Astrocyte (in vitro differentiated cells and primary cell): Measurements from ENCODE around the gene BPIFB1. TPM values are rescaled to one million over a fixed set of nuclear protein-coding genes. Genes with fewer than 3 reads are reported as not detected.

ENCODE experiments used
- DNase-seq: peaks from one replicate; pipeline ENCODE4 v3.0.0-alpha.2; 2010; ENCODE audit warnings: low read depth
- FAIRE-seq: peaks from 2 replicates; lab custom pipeline; 2011; peaks lifted over from hg19 to GRCh38; lab: Jason Lieb, UNC
- H2AFZ ChIP-seq: 2 replicates; pipeline ENCODE4 v1.6.0; 2012; ENCODE audit warnings: low read depth, low read length, inconsistent platforms
- H3K27ac ChIP-seq: 2 replicates; pipeline ENCODE4 v1.5.1; 2011; ENCODE audit warnings: low read depth, low read length, inconsistent platforms
- H3K27me3 ChIP-seq: 2 replicates; pipeline ENCODE4 v1.6.0; 2011; ENCODE audit warnings: low read length, inconsistent platforms; ENCODE audit not compliant: insufficient read depth
- H3K36me3 ChIP-seq: 2 replicates; pipeline ENCODE4 v1.5.1; 2011; ENCODE audit warnings: low read length, inconsistent platforms; ENCODE audit not compliant: insufficient read depth
- H3K4me1 ChIP-seq: 2 replicates; pipeline ENCODE4 v1.5.1; 2011; ENCODE audit warnings: low read length, inconsistent platforms; ENCODE audit not compliant: insufficient read depth
- H3K4me2 ChIP-seq: 2 replicates; pipeline ENCODE4 v1.6.0; 2012; ENCODE audit warnings: low read length, inconsistent platforms
- H3K4me3 ChIP-seq: 2 replicates; pipeline ENCODE4 v1.5.1; 2011; ENCODE audit warnings: low read depth, mild to moderate bottlenecking, low read length, inconsistent platforms; ENCODE audit not compliant: insufficient read depth
- H3K79me2 ChIP-seq: 2 replicates; pipeline ENCODE4 v1.6.0; 2012; ENCODE audit warnings: mild to moderate bottlenecking, low read length, inconsistent platforms; ENCODE audit not compliant: insufficient read depth
- H3K9ac ChIP-seq: 2 replicates; pipeline ENCODE4 v1.6.0; 2012; ENCODE audit warnings: mild to moderate bottlenecking, low read length, inconsistent platforms
- H3K9me3 ChIP-seq: 2 replicates; pipeline ENCODE4 v1.5.1; 2012; ENCODE audit warnings: low read depth, mild to moderate bottlenecking, low read length, inconsistent platforms; ENCODE audit not compliant: insufficient read depth
- H4K20me1 ChIP-seq: 2 replicates; pipeline ENCODE4 v1.6.0; 2012; ENCODE audit warnings: low read length, inconsistent platforms; ENCODE audit not compliant: insufficient read depth
- H3K27ac Mint-ChIP-seq: one replicate; pipeline ENCODE4 v1.8.0; 2021; ENCODE audit warnings: mild to moderate bottlenecking, mixed read lengths; ENCODE audit not compliant: unreplicated experiment
- H3K27me3 Mint-ChIP-seq: one replicate; pipeline ENCODE4 v1.8.0; 2021; ENCODE audit warnings: low read depth, mixed read lengths; ENCODE audit not compliant: unreplicated experiment
- H3K36me3 Mint-ChIP-seq: one replicate; pipeline ENCODE4 v1.8.0; 2021; ENCODE audit warnings: low read depth, mixed read lengths; ENCODE audit not compliant: unreplicated experiment
- H3K4me1 Mint-ChIP-seq: one replicate; pipeline ENCODE4 v1.8.0; 2021; ENCODE audit warnings: low read depth, mixed read lengths; ENCODE audit not compliant: unreplicated experiment
- H3K4me3 Mint-ChIP-seq: one replicate; pipeline ENCODE4 v1.8.0; 2021; ENCODE audit warnings: mild to moderate bottlenecking, moderate library complexity, mixed read lengths; ENCODE audit not compliant: unreplicated experiment
- H3K9me3 Mint-ChIP-seq: one replicate; pipeline ENCODE4 v1.8.0; 2021; ENCODE audit warnings: mild to moderate bottlenecking, mixed read lengths; ENCODE audit not compliant: unreplicated experiment
- EZH2 ChIP-seq: IDR thresholded peaks from 2 replicates; pipeline ENCODE4 v1.6.1; 2012; ENCODE audit warnings: mild to moderate bottlenecking, low read length, inconsistent platforms; ENCODE audit not compliant: insufficient read depth
- total RNA-seq: library from RNA; stranded (reverse); gene quantifications from 2 replicates; pipeline ENCODE4 v1.2.1, GENCODE V29; 2021
- TF ChIP-seq, protein P1 (sequence below): IDR thresholded peaks from 2 replicates; pipeline ENCODE4 v1.5.1; 2011; ENCODE audit warnings: low read depth, mild to moderate bottlenecking, inconsistent platforms, low read length, moderate library complexity; ENCODE audit not compliant: insufficient read depth

BPIFB1 gene
- total RNA-seq, 1 donor from 2014 or later = not detected

DNA sequence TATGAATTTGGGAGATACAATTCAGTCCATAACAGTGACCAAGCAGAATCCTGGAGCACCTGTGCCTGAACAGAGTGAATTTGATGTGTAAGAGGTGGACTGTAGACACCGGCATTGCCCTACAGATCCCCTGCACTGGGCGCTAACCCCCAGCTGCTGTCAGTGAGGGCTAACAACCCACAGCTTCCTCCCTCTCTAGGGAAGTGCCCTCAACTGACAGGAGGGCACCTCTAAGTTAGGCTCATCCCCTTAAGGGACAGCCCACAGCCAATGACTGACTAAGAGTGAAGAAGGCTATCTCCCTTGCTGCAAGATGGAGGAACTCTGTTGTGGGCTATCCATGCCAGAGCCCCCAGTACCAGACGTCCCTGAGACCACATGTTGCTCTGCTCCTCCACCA lies 15.3 kb upstream of the BPIFB1 start:
- H3K27ac Mint-ChIP-seq = no peak overlapping the region
- Histone ChIP-seq H3K4me2 (no peak overlapping the region), H3K4me1 (no peaks in the 10 kb centered on the region), H3K79me2 (no peaks in the 10 kb centered on the region), H3K9me3 (no peaks in the 10 kb centered on the region), H3K27ac (no peak overlapping the region), H3K9ac (no peak overlapping the region), H4K20me1 (no peaks in the 10 kb centered on the region), H3K36me3 (no peaks in the 10 kb centered on the region), H2AFZ (no peak overlapping the region), H3K27me3 (no peaks in the 10 kb centered on the region), H3K4me3 (no peak overlapping the region)
- TF ChIP-seq, protein P1, sequence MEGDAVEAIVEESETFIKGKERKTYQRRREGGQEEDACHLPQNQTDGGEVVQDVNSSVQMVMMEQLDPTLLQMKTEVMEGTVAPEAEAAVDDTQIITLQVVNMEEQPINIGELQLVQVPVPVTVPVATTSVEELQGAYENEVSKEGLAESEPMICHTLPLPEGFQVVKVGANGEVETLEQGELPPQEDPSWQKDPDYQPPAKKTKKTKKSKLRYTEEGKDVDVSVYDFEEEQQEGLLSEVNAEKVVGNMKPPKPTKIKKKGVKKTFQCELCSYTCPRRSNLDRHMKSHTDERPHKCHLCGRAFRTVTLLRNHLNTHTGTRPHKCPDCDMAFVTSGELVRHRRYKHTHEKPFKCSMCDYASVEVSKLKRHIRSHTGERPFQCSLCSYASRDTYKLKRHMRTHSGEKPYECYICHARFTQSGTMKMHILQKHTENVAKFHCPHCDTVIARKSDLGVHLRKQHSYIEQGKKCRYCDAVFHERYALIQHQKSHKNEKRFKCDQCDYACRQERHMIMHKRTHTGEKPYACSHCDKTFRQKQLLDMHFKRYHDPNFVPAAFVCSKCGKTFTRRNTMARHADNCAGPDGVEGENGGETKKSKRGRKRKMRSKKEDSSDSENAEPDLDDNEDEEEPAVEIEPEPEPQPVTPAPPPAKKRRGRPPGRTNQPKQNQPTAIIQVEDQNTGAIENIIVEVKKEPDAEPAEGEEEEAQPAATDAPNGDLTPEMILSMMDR = no peak
- no peak for TF ChIP-seq EZH2
- FAIRE-seq (no peak), DNase-seq (no peak)
- no peaks in the 10 kb centered on the region for H3K4me1 Mint-ChIP-seq
- H3K9me3 Mint-ChIP-seq = no peaks in the 10 kb centered on the region
- H3K36me3 Mint-ChIP-seq = no peaks in the 10 kb centered on the region
- no peak overlapping the region for H3K4me3 Mint-ChIP-seq
- peaks cover 54% of the 10 kb centered on the region for H3K27me3 Mint-ChIP-seq

DNA sequence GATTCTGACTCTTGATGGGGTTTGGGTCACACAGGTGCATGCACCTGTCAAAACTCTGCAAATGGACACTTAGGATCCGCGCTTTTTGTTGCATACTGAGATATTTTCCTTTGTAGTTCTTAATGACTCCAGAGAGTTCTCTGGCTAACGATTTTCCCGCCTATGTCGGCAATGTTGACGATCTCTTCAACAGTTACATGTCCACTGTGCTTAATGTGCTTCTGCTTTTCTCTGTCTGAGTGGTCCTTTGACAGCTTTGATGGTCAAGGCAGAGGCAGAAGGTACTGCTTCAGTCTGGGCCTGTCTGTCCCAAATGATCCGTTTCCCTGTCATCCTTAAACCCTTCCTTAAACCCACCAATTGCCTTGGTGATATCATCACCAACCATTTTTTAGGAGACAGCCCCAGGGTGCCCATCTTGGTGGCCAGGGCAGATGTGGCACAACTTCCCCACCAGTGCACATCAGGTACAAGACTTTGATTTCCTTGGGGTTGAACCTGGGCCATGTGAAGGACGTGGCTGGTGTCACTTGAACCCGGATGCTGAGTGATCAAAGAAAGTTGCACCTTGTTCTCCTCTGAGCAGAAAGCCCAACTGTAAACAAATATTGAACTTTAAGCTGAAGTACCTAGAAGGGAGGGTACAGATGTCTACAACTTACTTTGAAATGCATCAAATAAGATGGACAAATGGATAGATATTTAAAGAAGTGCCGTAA lies 10.7 kb upstream of the BPIFB1 start:
- H3K9me3 Mint-ChIP-seq = no peaks in the 10 kb centered on the region
- H3K79me2 ChIP-seq = no peaks in the 10 kb centered on the region
- no peaks in the 10 kb centered on the region for H3K9me3 ChIP-seq
- no peaks in the 10 kb centered on the region for H3K36me3 Mint-ChIP-seq
- TF ChIP-seq, protein P1 = no peak
- peaks cover 3% of the 10 kb centered on the region for H3K4me1 Mint-ChIP-seq
- no peak overlapping the region for H3K27ac ChIP-seq
- no peak overlapping the region for H3K9ac ChIP-seq
- H2AFZ ChIP-seq = no peak overlapping the region
- H3K4me3 ChIP-seq = no peak overlapping the region
- H3K4me3 Mint-ChIP-seq = no peak overlapping the region
- no peaks in the 10 kb centered on the region for H4K20me1 ChIP-seq
- H3K27me3 ChIP-seq = no peaks in the 10 kb centered on the region
- no peak for FAIRE-seq
- DNase-seq = no peak
- H3K27ac Mint-ChIP-seq = no peak overlapping the region
- peaks cover 40% of the 10 kb centered on the region for H3K27me3 Mint-ChIP-seq
- H3K4me1 ChIP-seq = no peaks in the 10 kb centered on the region
- no peak overlapping the region for H3K4me2 ChIP-seq
- no peaks in the 10 kb centered on the region for H3K36me3 ChIP-seq

DNA sequence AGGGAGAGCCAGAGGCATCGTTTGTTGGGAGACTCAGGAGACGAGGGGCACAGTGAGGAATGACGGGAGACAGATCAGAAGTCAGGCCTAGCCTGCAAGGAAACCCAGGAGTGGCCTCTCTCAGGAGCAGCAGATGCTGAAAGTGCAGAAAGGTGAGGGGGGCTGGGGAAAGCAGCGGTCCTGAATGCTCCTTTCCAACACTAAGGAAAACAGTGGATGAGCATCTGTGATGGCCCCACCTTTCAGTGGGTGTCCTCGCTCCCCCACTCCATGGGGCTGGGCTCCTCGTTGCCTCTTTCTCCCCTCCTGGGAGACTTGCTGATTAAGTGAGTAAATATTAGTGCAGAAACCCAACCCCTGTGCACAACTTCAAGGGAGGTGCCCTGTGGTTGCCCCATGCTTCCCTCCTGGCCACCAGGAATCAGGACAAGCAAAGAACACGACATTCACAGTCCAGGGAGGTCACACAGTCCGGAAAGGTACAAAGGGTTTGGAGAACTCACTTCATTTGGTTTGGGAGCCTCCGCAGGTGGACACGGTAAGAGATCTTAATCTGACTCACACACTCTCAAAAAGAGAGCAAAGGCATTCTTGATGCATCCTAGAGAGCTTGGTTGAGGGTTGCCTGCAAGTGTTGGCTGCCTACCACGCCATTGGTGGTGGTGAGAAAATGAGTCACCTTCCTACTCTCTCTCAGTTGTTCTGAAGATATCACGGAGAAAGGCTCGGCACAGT lies 9.7 kb upstream of the BPIFB1 start:
- TF ChIP-seq, protein P1 = no peak
- TF ChIP-seq EZH2 = no peak
- no peaks in the 10 kb centered on the region for H3K79me2 ChIP-seq
- no peak overlapping the region for H3K9ac ChIP-seq
- H3K27me3 ChIP-seq = peaks cover 4% of the 10 kb centered on the region
- Mint-ChIP-seq H3K36me3 (no peaks in the 10 kb centered on the region), H3K27ac (no peak overlapping the region), H3K27me3 (peaks cover 39% of the 10 kb centered on the region), H3K4me3 (no peak overlapping the region), H3K4me1 (peaks cover 3% of the 10 kb centered on the region), H3K9me3 (no peaks in the 10 kb centered on the region)
- no peaks in the 10 kb centered on the region for H4K20me1 ChIP-seq
- no peak for FAIRE-seq
- H3K4me3 ChIP-seq = no peak overlapping the region
- H2AFZ ChIP-seq = no peak overlapping the region
- no peaks in the 10 kb centered on the region for H3K36me3 ChIP-seq
- no peaks in the 10 kb centered on the region for H3K4me1 ChIP-seq
- no peak overlapping the region for H3K27ac ChIP-seq
- H3K9me3 ChIP-seq = no peaks in the 10 kb centered on the region
- no peak overlapping the region for H3K4me2 ChIP-seq
- DNase-seq = no peak
